ENCODE results near the gene ZBTB46.

Gene ZBTB46

DNA sequence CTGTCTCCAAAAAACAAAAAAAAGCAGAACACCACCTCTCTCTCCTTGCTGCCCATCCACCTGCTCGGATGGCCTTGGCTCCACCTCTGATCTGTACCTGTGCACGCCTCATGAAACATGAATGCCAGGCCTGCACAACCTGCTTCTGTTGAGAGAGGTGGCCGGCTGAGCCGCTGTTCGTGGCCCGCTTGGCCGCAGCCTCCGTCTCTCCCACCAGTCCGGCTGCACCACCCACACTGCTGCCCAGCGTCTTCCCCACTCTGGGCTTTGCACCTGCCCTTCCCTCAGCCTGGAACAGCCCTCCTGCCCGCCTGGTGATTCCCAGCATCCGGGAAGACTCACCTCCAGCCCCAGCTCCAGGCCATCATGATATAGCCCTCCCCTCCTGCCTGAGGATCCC is 12.2 kb upstream of the ZBTB46 start:
- DNase-seq (ENCODE audit: low read depth) = no peak
- TF ChIP-seq, protein P1, sequence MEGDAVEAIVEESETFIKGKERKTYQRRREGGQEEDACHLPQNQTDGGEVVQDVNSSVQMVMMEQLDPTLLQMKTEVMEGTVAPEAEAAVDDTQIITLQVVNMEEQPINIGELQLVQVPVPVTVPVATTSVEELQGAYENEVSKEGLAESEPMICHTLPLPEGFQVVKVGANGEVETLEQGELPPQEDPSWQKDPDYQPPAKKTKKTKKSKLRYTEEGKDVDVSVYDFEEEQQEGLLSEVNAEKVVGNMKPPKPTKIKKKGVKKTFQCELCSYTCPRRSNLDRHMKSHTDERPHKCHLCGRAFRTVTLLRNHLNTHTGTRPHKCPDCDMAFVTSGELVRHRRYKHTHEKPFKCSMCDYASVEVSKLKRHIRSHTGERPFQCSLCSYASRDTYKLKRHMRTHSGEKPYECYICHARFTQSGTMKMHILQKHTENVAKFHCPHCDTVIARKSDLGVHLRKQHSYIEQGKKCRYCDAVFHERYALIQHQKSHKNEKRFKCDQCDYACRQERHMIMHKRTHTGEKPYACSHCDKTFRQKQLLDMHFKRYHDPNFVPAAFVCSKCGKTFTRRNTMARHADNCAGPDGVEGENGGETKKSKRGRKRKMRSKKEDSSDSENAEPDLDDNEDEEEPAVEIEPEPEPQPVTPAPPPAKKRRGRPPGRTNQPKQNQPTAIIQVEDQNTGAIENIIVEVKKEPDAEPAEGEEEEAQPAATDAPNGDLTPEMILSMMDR (IDR thresholded peaks at IDR 0.05; ENCODE audit: insufficient read depth, low read depth, low read length, missing control alignments) = no peak
- no peak overlapping the region for H3K4me3 ChIP-seq (ENCODE audit: low read length)

DNA sequence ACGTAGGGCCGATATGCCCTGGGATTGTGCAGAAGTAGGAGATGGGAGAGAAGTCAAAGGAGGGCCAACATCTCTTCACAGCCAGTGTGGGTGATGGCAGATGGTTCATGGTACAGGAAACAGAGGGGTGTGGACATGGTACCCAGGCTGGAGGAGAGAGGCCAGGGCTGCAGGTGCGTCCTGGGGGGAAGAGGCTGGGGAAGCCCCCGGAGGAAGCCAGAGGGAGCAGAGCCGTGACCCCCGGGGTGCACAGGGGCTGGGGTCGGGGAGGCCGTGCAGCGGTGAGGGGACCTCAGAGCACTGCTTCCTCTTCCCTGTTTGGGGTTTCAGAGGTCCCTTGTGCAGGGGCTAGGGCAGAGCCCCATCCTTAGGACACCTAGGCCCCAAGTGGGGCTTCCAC is 11.2 kb upstream of the ZBTB46 start:
- H3K4me3 ChIP-seq (ENCODE audit: low read length) = no peak overlapping the region
- TF ChIP-seq, protein P1 (IDR thresholded peaks at IDR 0.05; ENCODE audit: insufficient read depth, low read depth, low read length, missing control alignments) = no peak
- no peak for DNase-seq (ENCODE audit: low read depth)

DNA sequence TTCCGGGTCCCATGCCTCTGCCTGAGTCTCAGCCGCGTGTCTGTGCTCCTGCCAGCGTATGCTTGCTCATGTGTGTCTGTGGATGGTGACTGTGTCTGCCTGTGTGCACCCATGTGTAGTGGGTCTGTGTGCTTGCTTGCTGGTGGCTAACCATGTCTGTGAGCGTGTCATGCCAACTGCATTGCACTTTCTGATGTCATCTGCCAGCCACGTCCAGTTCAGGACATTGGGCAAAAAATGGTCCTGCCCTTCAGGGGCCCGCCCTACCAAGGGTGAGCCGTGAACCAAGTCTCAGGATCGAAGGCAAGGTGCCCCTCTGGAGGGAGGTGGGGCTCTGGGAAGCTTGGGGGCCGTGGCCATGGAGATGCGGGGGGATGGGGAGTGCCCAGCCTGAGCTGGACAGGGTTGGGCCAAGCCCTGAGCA is 9.4 kb upstream of the ZBTB46 start:
- TF ChIP-seq, protein P1 (IDR thresholded peaks at IDR 0.05; ENCODE audit: insufficient read depth, low read depth, low read length, missing control alignments) = no peak
- no peak for DNase-seq (ENCODE audit: low read depth)
- H3K4me3 ChIP-seq (ENCODE audit: low read length) = no peak overlapping the region

DNA sequence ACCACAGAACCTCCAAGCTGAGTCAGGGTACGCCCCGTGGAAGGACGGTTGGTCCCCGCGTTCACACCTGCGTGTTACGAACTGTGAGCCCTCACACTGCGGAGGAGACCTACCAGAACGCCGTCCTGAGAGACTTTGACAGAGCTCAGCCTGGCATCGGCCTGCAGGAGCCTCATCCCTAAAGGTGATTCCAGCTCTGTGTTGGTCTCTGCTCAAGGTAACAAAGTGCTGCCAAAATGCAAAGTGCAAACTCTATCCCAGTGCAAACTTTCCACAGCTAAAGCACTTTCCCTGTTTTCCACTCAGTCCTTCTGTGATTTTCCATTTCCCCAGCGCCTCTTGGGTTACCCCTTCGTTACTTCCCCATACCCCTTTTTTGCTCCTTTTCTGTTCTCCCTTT is 8.6 kb upstream of the ZBTB46 start:
- TF ChIP-seq, protein P1 (IDR thresholded peaks at IDR 0.05; ENCODE audit: insufficient read depth, low read depth, low read length, missing control alignments) = no peak
- DNase-seq (ENCODE audit: low read depth) = no peak
- no peak overlapping the region for H3K4me3 ChIP-seq (ENCODE audit: low read length)

DNA sequence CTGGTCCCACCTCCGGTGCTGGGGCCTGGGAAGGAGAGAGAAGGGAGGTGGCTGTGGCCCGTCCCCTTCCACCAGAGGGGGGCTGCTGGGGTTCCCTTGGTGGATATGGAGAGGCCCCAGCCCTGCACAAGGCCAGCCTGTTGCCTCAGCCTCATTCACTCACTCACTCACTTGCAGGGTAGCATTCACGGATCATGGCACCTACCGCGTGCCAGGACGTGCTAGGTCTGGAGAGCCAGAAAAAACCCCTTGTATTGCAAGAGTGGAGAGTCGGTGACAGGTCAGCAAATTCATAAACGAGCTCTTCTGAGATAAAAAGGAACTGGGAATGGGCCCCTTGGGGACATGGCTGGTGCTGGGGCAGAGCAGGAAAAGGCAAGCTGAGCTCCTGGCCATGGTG is 6.4 kb upstream of the ZBTB46 start:
- DNase-seq (ENCODE audit: low read depth) = peak; percentile 49
- no peak overlapping the region for H3K4me3 ChIP-seq (ENCODE audit: low read length)

DNA sequence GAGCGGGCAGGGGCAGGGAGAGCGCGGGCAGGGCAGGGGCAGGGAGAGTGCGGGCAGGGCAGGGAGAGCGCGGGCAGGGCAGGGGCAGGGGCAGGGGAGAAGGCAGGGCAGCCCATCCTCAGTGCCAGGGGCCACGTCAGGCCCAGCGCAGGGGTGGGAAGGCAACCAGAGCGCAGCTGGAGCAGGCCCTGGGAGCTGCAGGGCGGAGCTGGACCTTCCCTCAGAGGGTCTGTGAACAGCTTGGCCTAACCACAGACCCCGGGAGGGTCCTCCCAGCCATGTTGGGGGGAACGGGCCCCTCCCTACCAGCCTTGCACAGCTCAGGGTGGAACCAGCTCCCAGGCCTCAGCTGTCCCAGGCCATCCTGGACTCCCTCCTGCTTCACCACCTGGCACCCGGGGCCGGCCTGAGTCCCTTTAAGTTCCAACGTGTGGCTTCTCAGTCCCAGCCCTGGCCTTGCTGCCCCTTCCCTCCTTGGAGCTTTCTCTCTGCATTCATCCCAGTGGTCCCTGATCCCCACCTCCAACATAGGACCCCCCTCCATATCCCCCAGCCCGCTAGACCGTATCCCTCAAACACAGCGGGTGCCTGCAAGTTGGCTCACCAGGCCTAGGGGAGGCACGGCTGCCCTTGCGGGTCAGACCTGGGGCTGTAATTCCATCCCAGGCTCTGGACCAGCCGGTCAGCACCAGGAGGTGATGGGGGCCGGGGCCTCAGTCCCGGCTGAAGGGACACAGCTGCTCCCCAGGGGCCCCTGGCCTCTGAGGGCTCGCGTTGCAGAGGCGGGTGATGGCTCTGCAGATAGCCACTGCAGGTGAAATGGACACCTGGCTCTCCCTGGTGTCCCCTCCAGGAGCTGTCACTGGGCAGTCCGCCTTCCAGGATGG is 5.6 kb upstream of the ZBTB46 start:
- TF ChIP-seq, protein P1 (IDR thresholded peaks at IDR 0.05; ENCODE audit: insufficient read depth, low read depth, low read length, missing control alignments) = no peak
- DNase-seq (ENCODE audit: low read depth) = no peak
- H3K4me3 ChIP-seq (ENCODE audit: low read length) = no peak overlapping the region

More for the DNA sequence above, 6.4 kb upstream of the ZBTB46 start:
- TF ChIP-seq, protein P1 (IDR thresholded peaks at IDR 0.05; ENCODE audit: insufficient read depth, low read depth, low read length, missing control alignments) = no peak
